ENCODE results near the gene LHX4. TPM values are rescaled to one million over a fixed set of nuclear protein-coding genes. Genes with fewer than 3 reads are reported as not detected.
A peak's percentile ranks its signal among the peaks of the same experiment; 100 is the strongest.

LHX4 gene
- total RNA-seq, 8 experiments from 2014 or later: 1.6 to 28.8 (median 6.8) TPM

- in situ Hi-C loops (cut with MboI; ENCODE audit: low pct_unique_long_range_greater_than_20kb in 2 of 9, low sequenced_read_pairs in 9 of 9, unreplicated experiment in 9 of 9): no loop called here
- H3K27ac ChIP-seq: peak overlapping the region in 1 of 2 donors; percentile 28
- WGBS, 10 experiments: 50 to 80% (median 67%) methylated on average over 2 of the region's 2 CpGs; no CpG with 5 or more reads in 5 of the 10 experiments
Observed at GRCh38 chr1:180278194-180278515, 48.1 kb downstream of the LHX4 start.

DNA sequence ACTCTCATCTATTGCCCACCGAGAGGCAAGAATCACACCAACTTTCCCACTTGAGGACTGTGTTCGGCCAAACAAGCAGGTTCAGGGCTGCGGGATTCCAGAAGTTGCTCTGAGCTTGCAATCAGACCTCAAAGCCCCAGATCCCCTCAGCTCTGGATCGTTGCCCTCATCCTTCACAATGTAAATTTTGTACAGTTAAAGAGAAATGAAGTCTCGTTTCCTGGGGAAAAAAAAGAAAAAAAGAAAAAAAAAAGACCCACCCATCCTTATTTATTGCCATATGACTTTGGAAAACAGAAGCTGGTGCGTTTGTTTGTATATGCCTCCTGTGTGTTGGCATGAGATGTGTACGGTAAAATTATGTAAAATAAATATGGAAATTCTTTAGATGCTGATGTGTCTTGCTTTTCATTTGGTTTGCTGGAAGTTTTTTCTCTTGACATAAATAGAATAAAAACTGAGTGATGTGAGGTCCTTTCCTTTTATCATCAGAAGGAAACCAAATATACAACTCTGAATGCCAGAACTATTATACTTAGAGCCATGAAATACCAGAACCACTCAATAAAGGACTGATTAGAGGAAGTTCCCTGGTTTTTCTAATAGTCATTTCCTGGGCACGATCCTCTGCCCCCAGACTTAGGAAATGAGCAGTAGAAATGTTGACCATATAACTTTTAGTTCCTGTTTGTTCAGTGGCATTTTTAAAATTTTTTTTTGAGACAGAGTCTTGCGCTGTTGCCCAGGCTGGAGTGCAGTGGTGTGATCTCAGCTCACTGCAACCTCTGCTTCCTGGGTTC is 48.7 kb downstream of the LHX4 start:
- ATAC-seq (replicated peaks in 6 of 8): peak in 1 of 8 experiments; percentile 69
- no peak overlapping the region for H3K27ac ChIP-seq
- peaks cover 5 to 44% of the 10 kb centered on the region in 2 donors for H3K4me1 ChIP-seq (replicated peaks in 1 of 2)
- in situ Hi-C loops (cut with MboI; ENCODE audit: low pct_unique_long_range_greater_than_20kb in 2 of 9, low sequenced_read_pairs in 9 of 9, unreplicated experiment in 9 of 9): no loop called here
- WGBS, 10 experiments: 36 to 100% (median 90%) methylated on average over 3 to 9 of the region's 9 CpGs
- no peak overlapping the region for H3K4me3 ChIP-seq

More at GRCh38 chr1:180278194-180278515, 48.1 kb downstream of the LHX4 start:
- Histone ChIP-seq H3K4me1 (replicated peaks in 1 of 2) (peaks cover 5 to 43% of the 10 kb centered on the region in 2 donors), H3K4me3 (no peak overlapping the region)
- peak in 2 of 8 experiments; percentile 26 to 39 for ATAC-seq (replicated peaks in 6 of 8)

GRCh38 chr1:180279651-180280050 is 49.6 kb downstream of the LHX4 start:
- in situ Hi-C loops (cut with MboI; ENCODE audit: low pct_unique_long_range_greater_than_20kb in 2 of 9, low sequenced_read_pairs in 9 of 9, unreplicated experiment in 9 of 9): no loop called here
- WGBS, 10 experiments: 80 to 100% (median 100%) methylated on average over 1 of the region's 1 CpG; no CpG with 5 or more reads in 3 of the 10 experiments
- no peak for ATAC-seq (replicated peaks in 6 of 8)
- Histone ChIP-seq H3K4me3 (no peak overlapping the region), H3K27ac (no peak overlapping the region), H3K4me1 (replicated peaks in 1 of 2) (peaks cover 5 to 44% of the 10 kb centered on the region in 2 donors)

- in situ Hi-C loops (cut with MboI; ENCODE audit: low pct_unique_long_range_greater_than_20kb in 2 of 9, low sequenced_read_pairs in 9 of 9, unreplicated experiment in 9 of 9): no loop called here
- 71 to 100% (median 100%) methylated on average over 2 of the region's 2 CpGs; no CpG with 5 or more reads in 3 of the 10 experiments for WGBS, 10 experiments
- peaks cover 5 to 44% of the 10 kb centered on the region in 2 donors for H3K4me1 ChIP-seq (replicated peaks in 1 of 2)
- H3K27ac ChIP-seq: no peak overlapping the region
- H3K4me3 ChIP-seq: no peak overlapping the region
- no peak for ATAC-seq (replicated peaks in 6 of 8)
Observed at GRCh38 chr1:180280617-180281016, 50.6 kb downstream of the LHX4 start.

DNA sequence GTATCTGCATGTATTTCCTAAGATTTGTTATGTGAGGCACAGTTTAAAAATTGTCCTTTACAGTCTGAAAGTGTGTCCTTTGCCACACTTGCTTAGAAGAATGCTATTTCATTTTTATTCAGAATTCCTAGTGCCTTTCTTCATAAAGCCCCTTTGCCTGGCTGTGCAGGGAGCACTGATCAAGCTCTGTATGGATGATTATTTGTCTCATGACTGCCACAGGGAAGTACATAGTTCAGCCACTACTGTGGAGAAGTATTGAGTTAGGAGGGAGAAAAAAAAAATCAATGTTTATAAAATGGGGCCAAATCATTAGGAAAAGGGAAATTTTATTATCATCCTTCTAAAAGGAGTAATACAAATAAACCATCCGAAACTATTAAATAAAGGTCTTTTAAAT is 51.4 kb downstream of the LHX4 start:
- in situ Hi-C loops (cut with MboI; ENCODE audit: low pct_unique_long_range_greater_than_20kb in 2 of 9, low sequenced_read_pairs in 9 of 9, unreplicated experiment in 9 of 9): no loop called here
- no peak for ATAC-seq (replicated peaks in 6 of 8)
- Histone ChIP-seq H3K4me1 (replicated peaks in 1 of 2) (peaks cover 5 to 43% of the 10 kb centered on the region in 2 donors), H3K27ac (no peak overlapping the region), H3K4me3 (no peak overlapping the region)
- 85 to 100% (median 89%) methylated on average over 1 of the region's 1 CpG; no CpG with 5 or more reads in 1 of the 10 experiments for WGBS, 10 experiments

GRCh38 chr1:180282401-180283044 is 52.5 kb downstream of the LHX4 start:
- Histone ChIP-seq H3K27ac (no peak overlapping the region), H3K4me1 (replicated peaks in 1 of 2) (peaks cover 5 to 33% of the 10 kb centered on the region in 2 donors), H3K4me3 (no peak overlapping the region)
- 36 to 100% (median 79%) methylated on average over 1 to 5 of the region's 5 CpGs; no CpG with 5 or more reads in 1 of the 10 experiments for WGBS, 10 experiments
- ATAC-seq (replicated peaks in 6 of 8): peak in 3 of 8 experiments; percentile 45 to 64 (median 59)
- in situ Hi-C loops (cut with MboI; ENCODE audit: low pct_unique_long_range_greater_than_20kb in 2 of 9, low sequenced_read_pairs in 9 of 9, unreplicated experiment in 9 of 9): no loop called here

DNA sequence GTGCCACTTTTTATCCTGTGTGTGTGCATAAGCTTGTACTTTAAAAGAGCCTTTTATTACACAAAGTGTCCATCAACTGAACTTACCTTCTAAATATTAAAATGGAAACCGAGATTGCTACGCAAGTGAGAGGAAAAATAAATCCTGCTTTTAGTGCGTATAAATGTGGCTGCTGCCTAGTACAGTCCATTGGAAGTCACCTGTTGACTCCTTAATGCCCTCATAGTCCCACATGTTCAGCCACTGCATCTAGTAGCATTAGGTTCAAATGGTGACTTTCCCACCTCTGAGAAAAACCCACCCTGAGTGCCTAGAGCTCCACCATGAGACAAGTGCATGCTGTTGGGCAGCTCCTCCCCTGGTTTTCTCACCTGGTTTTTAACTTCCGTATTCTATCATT is 53.0 kb downstream of the LHX4 start:
- Histone ChIP-seq H3K27ac (no peak overlapping the region), H3K4me1 (replicated peaks in 1 of 2) (peaks cover 8 to 33% of the 10 kb centered on the region in 2 donors), H3K4me3 (no peak overlapping the region)
- in situ Hi-C loops (cut with MboI; ENCODE audit: low pct_unique_long_range_greater_than_20kb in 2 of 9, low sequenced_read_pairs in 9 of 9, unreplicated experiment in 9 of 9): no loop called here
- 91 to 100% (median 97%) methylated on average over 1 to 4 of the region's 4 CpGs; no CpG with 5 or more reads in 1 of the 10 experiments for WGBS, 10 experiments
- no peak for ATAC-seq (replicated peaks in 6 of 8)

DNA sequence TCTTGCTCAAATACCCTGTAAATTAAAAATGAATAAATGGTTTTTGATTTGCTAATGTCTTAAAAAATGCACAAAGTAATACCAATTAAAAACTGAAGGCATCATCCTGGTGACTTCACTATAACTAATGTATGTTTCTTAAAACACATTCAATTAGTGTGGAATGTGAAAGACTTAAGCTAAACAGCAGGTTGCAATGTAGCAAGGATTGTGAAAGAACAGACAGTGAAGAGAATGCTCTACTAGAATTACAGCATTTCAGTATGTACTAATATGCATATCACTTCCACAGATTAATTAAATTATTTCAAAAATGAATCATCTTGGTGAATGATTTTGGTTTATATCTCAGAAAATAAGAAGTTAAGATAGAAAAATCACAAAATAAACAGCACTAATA is 56.4 kb downstream of the LHX4 start:
- Histone ChIP-seq H3K27ac (no peak overlapping the region), H3K4me3 (no peak overlapping the region), H3K4me1 (replicated peaks in 1 of 2) (peaks cover 13 to 38% of the 10 kb centered on the region in 2 donors)
- ATAC-seq (replicated peaks in 6 of 8): no peak
- in situ Hi-C loops (cut with MboI; ENCODE audit: low pct_unique_long_range_greater_than_20kb in 2 of 9, low sequenced_read_pairs in 9 of 9, unreplicated experiment in 9 of 9): no loop called here

GRCh38 chr1:180287988-180288705 is 58.1 kb downstream of the LHX4 start:
- Histone ChIP-seq H3K27ac (peak overlapping the region; percentile 35 to 40), H3K4me3 (no peak overlapping the region), H3K4me1 (replicated peaks in 1 of 2) (peaks cover 8 to 22% of the 10 kb centered on the region in 2 donors)
- in situ Hi-C loops (cut with MboI; ENCODE audit: low pct_unique_long_range_greater_than_20kb in 2 of 9, low sequenced_read_pairs in 9 of 9, unreplicated experiment in 9 of 9): no loop called here
- 10 to 89% (median 71%) methylated on average over 1 to 3 of the region's 3 CpGs; no CpG with 5 or more reads in 1 of the 10 experiments for WGBS, 10 experiments
- peak; percentile 32 to 97 (median 52) for ATAC-seq (replicated peaks in 6 of 8)

DNA sequence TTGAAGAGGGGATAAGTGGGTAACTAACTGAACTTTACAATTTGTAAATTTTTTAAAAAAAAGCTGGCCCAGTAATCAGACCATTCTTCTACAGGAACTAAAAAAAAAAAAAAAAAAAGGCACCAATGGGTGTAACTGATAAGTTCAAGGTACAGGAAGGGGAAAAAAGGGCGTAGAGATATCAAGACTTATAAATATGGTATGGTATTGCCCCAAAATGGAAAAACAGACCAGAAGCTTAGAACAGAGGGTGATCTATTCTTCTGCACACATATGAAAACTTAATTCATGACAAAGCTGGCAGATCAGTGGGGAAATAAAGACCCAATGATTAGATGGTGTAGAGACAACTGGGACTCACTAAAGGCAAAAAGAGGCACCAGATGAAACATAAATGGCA is 58.9 kb downstream of the LHX4 start:
- Histone ChIP-seq H3K4me3 (no peak overlapping the region), H3K4me1 (replicated peaks in 1 of 2) (peaks cover 8 to 20% of the 10 kb centered on the region in 2 donors), H3K27ac (no peak overlapping the region)
- no peak for ATAC-seq (replicated peaks in 6 of 8)
- 56 to 100% (median 91%) methylated on average over 1 of the region's 1 CpG for WGBS, 10 experiments
- in situ Hi-C loops (cut with MboI; ENCODE audit: low pct_unique_long_range_greater_than_20kb in 2 of 9, low sequenced_read_pairs in 9 of 9, unreplicated experiment in 9 of 9): no loop called here

GRCh38 chr1:180290265-180291001 is 60.4 kb downstream of the LHX4 start:
- ATAC-seq (replicated peaks in 6 of 8): no peak

GRCh38 chr1:180291004-180291403 is 60.9 kb downstream of the LHX4 start:
- H3K4me3 ChIP-seq: no peak overlapping the region
- H3K27ac ChIP-seq: no peak overlapping the region
- 91 to 100% (median 100%) methylated on average over 1 of the region's 1 CpG; no CpG with 5 or more reads in 2 of the 10 experiments for WGBS, 10 experiments
- in situ Hi-C loops (cut with MboI; ENCODE audit: low pct_unique_long_range_greater_than_20kb in 2 of 9, low sequenced_read_pairs in 9 of 9, unreplicated experiment in 9 of 9): no loop called here
- ATAC-seq (replicated peaks in 6 of 8): no peak
- H3K4me1 ChIP-seq (replicated peaks in 1 of 2): peaks cover 8 to 20% of the 10 kb centered on the region in 2 donors

More at GRCh38 chr1:180290265-180291001, 60.4 kb downstream of the LHX4 start:
- no peak overlapping the region for H3K27ac ChIP-seq
- no peak overlapping the region for H3K4me3 ChIP-seq
- H3K4me1 ChIP-seq (replicated peaks in 1 of 2): peaks cover 8 to 20% of the 10 kb centered on the region in 2 donors
- in situ Hi-C loops (cut with MboI; ENCODE audit: low pct_unique_long_range_greater_than_20kb in 2 of 9, low sequenced_read_pairs in 9 of 9, unreplicated experiment in 9 of 9): no loop called here
- WGBS, 10 experiments: 81 to 100% (median 94%) methylated on average over 2 to 6 of the region's 6 CpGs; no CpG with 5 or more reads in 1 of the 10 experiments

Data from motor neuron (in vitro differentiated cells).